Activated T-cell treated with anti-CD3 and anti-CD28 coated beads for 4 hours (primary cell): ENCODE data around the gene WDR31.
"Not testable (repeated sequence)": the region's sequence is repeated elsewhere in the genome, so short reads cannot be mapped to it uniquely, and the experiment has no call there.

Experiments used
- DNase-seq: peaks from one replicate; pipeline ENCODE4 v3.0.0-alpha.2; 2020

Gene WDR31

GRCh38 chr9:113328045-113328782 lies 11.9 kb downstream of the WDR31 start:
- no peak for DNase-seq

GRCh38 chr9:113326230-113326629 lies 13.8 kb downstream of the WDR31 start:
- DNase-seq = no peak

- no peak for DNase-seq
Observed at GRCh38 chr9:113322671-113323070, 17.4 kb downstream of the WDR31 start.

DNA sequence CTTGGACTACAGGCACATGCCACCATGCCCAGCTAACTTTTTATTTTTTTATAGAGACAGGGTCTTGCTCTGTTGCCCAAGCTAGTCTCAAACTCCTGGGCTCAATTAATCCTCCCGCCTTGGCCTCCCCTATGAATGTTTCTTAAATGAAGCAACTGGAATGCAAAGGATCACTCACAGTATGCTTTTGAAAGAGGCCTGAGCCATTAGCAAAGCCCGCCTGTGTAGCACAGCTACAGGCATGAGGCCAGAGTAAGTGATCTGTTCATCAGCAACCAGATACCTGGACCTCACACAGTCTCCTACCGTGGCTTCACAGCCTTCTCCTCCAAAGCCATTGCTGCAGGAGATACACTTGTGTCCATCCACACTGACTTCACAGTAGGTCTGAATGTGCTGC lies 20.0 kb downstream of the WDR31 start:
- DNase-seq = no peak

- no peak for DNase-seq
Observed at GRCh38 chr9:113319054-113319453, 21.0 kb downstream of the WDR31 start.

DNA sequence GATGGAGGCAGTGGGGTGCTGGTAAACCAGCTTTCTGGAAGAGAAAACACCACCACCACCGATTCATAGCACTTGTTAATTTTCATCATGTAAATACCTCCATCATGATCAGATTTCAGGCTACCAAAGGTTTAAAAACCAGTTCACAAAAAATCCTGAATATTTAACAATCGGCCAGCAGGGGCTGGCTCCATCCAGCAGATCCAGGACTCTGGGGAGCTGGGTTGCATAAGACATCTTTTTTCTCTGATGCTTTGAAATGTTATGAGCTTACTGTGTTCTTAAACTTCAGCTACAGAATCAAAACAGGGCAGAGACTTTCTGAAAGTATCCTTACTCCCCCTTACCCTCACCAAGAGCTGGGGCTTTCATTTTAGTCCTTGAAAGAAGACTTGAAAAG lies 22.3 kb downstream of the WDR31 start:
- DNase-seq = no peak

GRCh38 chr9:113316030-113316429 lies 24.0 kb downstream of the WDR31 start:
- DNase-seq = no peak

GRCh38 chr9:113315231-113315630 lies 24.8 kb downstream of the WDR31 start:
- DNase-seq = no peak

- no peak for DNase-seq
Observed at GRCh38 chr9:113313261-113313660, 26.8 kb downstream of the WDR31 start.

DNA sequence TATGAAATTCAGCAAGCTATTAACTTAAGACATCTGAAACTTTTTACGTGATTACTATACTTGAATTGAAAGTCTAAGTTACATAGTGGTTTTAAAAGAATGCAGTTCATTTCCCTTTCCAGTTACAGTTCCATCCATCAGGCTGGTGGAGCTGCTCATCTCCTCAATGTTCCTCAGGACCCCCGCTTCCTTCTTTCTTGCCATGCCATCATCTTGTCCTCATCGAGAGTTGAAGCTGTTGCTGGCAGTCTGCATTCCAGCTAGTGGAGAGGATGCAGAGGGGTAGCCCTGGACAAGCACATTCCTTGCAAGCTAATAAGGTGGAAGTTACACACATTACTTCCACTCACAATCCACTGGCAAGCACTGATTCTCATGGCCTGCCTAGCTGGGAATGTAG lies 28.1 kb downstream of the WDR31 start:
- DNase-seq = no peak

- no peak for DNase-seq
Observed at GRCh38 chr9:113310538-113310937, 29.5 kb downstream of the WDR31 start.

DNA sequence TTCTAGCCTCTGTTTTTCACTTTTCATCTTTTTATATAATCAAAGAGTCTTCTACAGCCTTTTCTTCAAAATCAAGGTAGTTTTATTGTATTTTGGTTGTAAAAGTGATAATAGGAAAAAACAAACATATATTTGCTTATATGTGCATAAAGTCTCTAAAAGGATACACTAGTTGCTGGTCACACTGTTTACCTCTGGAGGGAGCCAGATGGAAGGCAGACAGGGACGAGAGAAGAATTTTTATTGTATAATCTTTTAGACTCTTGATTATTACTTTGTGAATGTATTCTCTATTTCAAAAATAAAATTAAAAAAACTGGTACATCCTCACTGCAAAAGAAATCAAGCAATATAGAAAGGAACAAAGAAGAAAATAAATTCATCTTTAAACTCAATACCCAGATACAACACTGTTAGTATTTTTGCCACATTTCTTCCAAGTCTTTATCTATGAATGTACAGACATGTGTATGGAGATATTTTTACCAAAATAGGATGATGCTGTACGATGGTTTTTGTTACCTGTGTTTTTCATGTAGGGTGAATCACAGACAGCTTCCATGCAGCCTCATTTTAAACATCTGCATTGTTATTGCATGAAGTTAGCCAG lies 30.8 kb downstream of the WDR31 start:
- DNase-seq = no peak

- DNase-seq = no peak
Observed at GRCh38 chr9:113307396-113307975, 32.6 kb downstream of the WDR31 start.

DNA sequence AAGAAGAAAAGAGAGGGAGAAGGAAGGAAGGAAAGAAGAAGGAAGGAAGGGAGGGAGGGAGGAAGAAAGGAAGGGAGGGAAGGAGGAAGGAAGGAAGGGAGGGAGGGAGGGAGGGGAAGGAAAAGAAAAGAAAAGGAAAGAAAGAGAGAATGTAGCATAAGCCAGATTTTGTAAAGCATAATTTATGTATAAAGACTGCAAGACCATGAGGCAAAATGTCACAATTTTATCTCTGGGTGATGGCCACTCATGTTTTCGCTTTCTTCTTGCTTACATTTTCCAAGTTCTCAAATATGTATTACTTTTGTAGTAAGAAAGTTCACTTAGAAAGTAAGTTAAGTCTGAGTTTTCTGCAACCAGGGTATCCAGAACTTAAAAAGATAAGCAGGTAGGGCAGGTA lies 33.5 kb downstream of the WDR31 start:
- DNase-seq = no peak

DNA sequence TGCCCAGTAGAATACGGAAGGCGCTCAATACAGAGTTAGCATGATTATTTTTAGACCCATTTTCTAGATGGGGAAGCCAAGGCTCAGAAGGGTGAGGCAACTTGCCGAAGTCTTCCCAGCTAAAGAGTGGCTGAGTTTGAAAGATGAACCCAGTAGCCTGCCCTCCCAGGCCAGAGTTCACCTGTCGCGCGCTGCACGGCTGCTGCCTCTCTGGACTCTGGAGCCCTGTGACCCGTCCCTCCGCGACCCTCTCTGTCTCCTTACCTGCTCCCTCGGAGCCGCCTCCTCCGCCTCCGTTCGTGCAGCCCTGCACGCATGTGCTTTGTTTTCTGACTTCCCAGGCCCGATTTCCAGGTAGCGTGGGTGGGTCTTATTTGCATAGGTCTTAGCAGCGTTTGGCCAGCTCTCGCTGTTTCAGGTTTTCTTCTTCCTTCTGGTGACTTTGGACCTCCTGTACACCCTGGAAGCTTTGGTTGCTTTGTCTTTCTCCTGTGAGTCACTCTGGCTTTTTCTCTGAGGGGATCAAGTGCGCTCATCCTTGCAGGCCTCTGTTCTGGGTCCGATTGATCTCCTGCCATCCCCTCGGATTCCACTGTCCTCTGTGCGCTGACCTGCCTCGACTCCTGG lies 37.2 kb downstream of the WDR31 start, which contains the start of gene RNF183:
Gene RNF183 (minus strand): TSS at position 585 of the 627 bp plus-strand sequence. CDS start 5,192 bp downstream, outside the sequence.
- no peak for DNase-seq

GRCh38 chr9:113301548-113301947 lies 38.5 kb downstream of the WDR31 start:
- no peak for DNase-seq

GRCh38 chr9:113299800-113300292 lies 40.2 kb downstream of the WDR31 start:
- no peak for DNase-seq

- no peak for DNase-seq
Observed at GRCh38 chr9:113298924-113299770, 40.9 kb downstream of the WDR31 start.

GRCh38 chr9:113298311-113298710 lies 41.8 kb downstream of the WDR31 start:
- no peak for DNase-seq

GRCh38 chr9:113296796-113297558 lies 43.1 kb downstream of the WDR31 start:
- DNase-seq = no peak

DNA sequence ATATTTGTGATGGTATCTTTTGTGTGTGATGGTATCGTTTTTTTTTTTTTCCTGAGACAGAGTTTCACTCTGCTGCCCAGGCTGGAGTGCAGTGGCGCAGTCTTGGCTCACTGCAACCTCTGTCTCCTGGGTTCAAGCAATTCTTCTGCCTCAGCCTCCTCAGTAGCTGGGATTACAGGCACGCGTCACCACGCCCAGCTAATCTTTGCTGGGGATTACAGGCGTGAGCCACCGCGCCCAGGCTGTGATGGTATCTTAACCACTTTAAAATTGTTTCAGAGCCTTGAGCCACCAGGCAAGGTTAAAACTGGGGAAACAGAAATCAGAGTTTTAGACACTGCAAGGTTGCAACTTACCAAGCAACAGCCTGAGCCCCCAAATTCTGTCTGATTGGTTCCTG lies 43.8 kb downstream of the WDR31 start:
- DNase-seq = not testable (repeated sequence)
